Iris pigment epithelial cell (primary cell): Measurements from ENCODE around the gene ABTB2.

Experiments used
- DNase-seq: peaks from one replicate; pipeline ENCODE4 v3.0.0-alpha.2; 2011; ENCODE audit warnings: low read depth

Gene ABTB2

GRCh38 chr11:34150494-34151151 lies 207.2 kb downstream of the ABTB2 start:
- DNase-seq: no peak

GRCh38 chr11:34149786-34150185 lies 208.0 kb downstream of the ABTB2 start:
- no peak for DNase-seq

- no peak for DNase-seq
Observed at GRCh38 chr11:34149274-34149673, 208.5 kb downstream of the ABTB2 start.

- no peak for DNase-seq
Observed at GRCh38 chr11:34148504-34149165, 209.2 kb downstream of the ABTB2 start.

- no peak for DNase-seq
Observed at GRCh38 chr11:34147581-34147980, 210.2 kb downstream of the ABTB2 start.

GRCh38 chr11:34146866-34147265 lies 210.9 kb downstream of the ABTB2 start:
- DNase-seq: no peak

GRCh38 chr11:34146411-34146810 lies 211.4 kb downstream of the ABTB2 start:
- no peak for DNase-seq

- no peak for DNase-seq
Observed at GRCh38 chr11:34145847-34146381, 211.9 kb downstream of the ABTB2 start.

GRCh38 chr11:34145073-34145472 lies 212.7 kb downstream of the ABTB2 start:
- DNase-seq: no peak

- no peak for DNase-seq
Observed at GRCh38 chr11:34143048-34143447, 214.8 kb downstream of the ABTB2 start.

- DNase-seq: no peak
Observed at GRCh38 chr11:34140149-34140548, 217.7 kb downstream of the ABTB2 start.

GRCh38 chr11:34139346-34139745 lies 218.5 kb downstream of the ABTB2 start:
- no peak for DNase-seq

GRCh38 chr11:34136420-34136819 lies 221.4 kb downstream of the ABTB2 start:
- DNase-seq: no peak

- no peak for DNase-seq
Observed at GRCh38 chr11:34135439-34135838, 222.4 kb downstream of the ABTB2 start.

GRCh38 chr11:34134765-34135164 lies 223.0 kb downstream of the ABTB2 start:
- DNase-seq: no peak

GRCh38 chr11:34132261-34132965 lies 225.4 kb downstream of the ABTB2 start:
- no peak for DNase-seq

- no peak for DNase-seq
Observed at GRCh38 chr11:34128824-34129223, 229.0 kb downstream of the ABTB2 start.

- DNase-seq: no peak
Observed at GRCh38 chr11:34126959-34127848, 230.6 kb downstream of the ABTB2 start.

- DNase-seq: no peak
Observed at GRCh38 chr11:34124885-34125668, 232.7 kb downstream of the ABTB2 start.

GRCh38 chr11:34120651-34121050 lies 237.2 kb downstream of the ABTB2 start:
- DNase-seq: no peak

- DNase-seq: peak; percentile 60
Observed at GRCh38 chr11:34114471-34114870, 243.3 kb downstream of the ABTB2 start.
